SK-N-SH treated with all-trans-retinoic acid at 6 μM for 48 hours (cell line): ENCODE measurements around the gene LONRF2.

Source experiments
- PATZ1 ChIP-seq: fragments of 250-450 bp; sonication (Bioruptor Pico); IDR thresholded peaks from 2 replicates; pipeline ENCODE4 v1.8.0; 2020; ENCODE audit warnings: mild to moderate bottlenecking, moderate library complexity, borderline replicate concordance
- RARB ChIP-seq: fragments of 250-450 bp; sonication (Bioruptor Pico); IDR thresholded peaks from 2 replicates; pipeline ENCODE4 v1.8.0; 2021; ENCODE audit warnings: mild to moderate bottlenecking, moderate library complexity

- TF ChIP-seq PATZ1 (CRISPR knock-in tag) (no peak), RARB (CRISPR knock-in tag) (no peak)
These were observed 73.3 kb downstream of the LONRF2 start for GRCh38 chr2:100248971-100249370.
